H1 (cell line): ENCODE measurements around the gene CCL22. TPM values are rescaled to one million over a fixed set of nuclear protein-coding genes. Genes with fewer than 3 reads are reported as not detected.
A peak's percentile ranks its signal among the peaks of the same experiment; 100 is the strongest.

Source experiments
- CTCF ChIA-PET: fragments of 300-600 bp; sonication (Branson Sonifier 250); formaldehyde crosslinking; loops from one replicate; lab custom pipeline; 2021; ENCODE audit not compliant: partially characterized antibody; lab: Charles Lee
- POLR2A ChIA-PET: fragments of 300-600 bp; sonication (Branson Sonifier 250); formaldehyde crosslinking; loops from one replicate; lab custom pipeline; 2021; ENCODE audit warnings: inconsistent platforms; ENCODE audit not compliant: partially characterized antibody; lab: Charles Lee
- DNase-seq, 2 experiments: peaks; one replicate each; pipeline versions ENCODE4 v3.0.0 to v3.0.0-alpha.2; 2010 to 2022; ENCODE audit warnings: low spot score in 2 of 2, low read depth in 1 of 2, mixed read lengths in 1 of 2
- FAIRE-seq: peaks from 2 replicates; lab custom pipeline; 2011; peaks lifted over from hg19 to GRCh38; lab: Jason Lieb, UNC
- H2AFZ ChIP-seq: 2 replicates; pipeline ENCODE4 v1.8.1; 2012; ENCODE audit warnings: low read length, inconsistent platforms
- H2AK5ac ChIP-seq: 2 replicates; pipeline ENCODE4 v1.6.1; 2013; ENCODE audit warnings: low read depth, low read length
- H2BK120ac ChIP-seq: replicated peaks from 2 replicates; pipeline ENCODE3; 2013; ENCODE audit warnings: low read depth, low read length, inconsistent platforms
- H2BK12ac ChIP-seq: 2 replicates; pipeline ENCODE4 v1.6.1; 2013; ENCODE audit warnings: low read depth, low read length
- H2BK15ac ChIP-seq: 2 replicates; pipeline ENCODE4 v1.6.1; 2013; ENCODE audit warnings: low read length
- H2BK20ac ChIP-seq: 2 replicates; pipeline ENCODE4 v1.6.1; 2013; ENCODE audit warnings: low read length
- H2BK5ac ChIP-seq: 2 replicates; pipeline ENCODE4 v1.6.1; 2013; ENCODE audit warnings: low read depth, low read length
- H3K14ac ChIP-seq: 2 replicates; pipeline ENCODE4 v1.6.1; 2013; ENCODE audit warnings: inconsistent platforms; ENCODE audit not compliant: insufficient read length
- H3K18ac ChIP-seq: 2 replicates; pipeline ENCODE4 v1.6.1; 2013; ENCODE audit warnings: low read length; ENCODE audit errors: extremely low read depth
- H3K23ac ChIP-seq: 2 replicates; pipeline ENCODE4 v1.6.1; 2013; ENCODE audit warnings: inconsistent platforms; ENCODE audit not compliant: insufficient read length
- H3K23me2 ChIP-seq: 2 replicates; pipeline ENCODE4 v1.6.1; 2013; ENCODE audit warnings: low read depth, low read length
- H3K27ac ChIP-seq: 2 replicates; pipeline ENCODE4 v1.6.1; 2011; ENCODE audit warnings: low read depth, low read length, inconsistent platforms
- H3K27me3 ChIP-seq, 4 experiments: replicated peaks in 1 of 4; 1 replicate in 1 of 4; 2 replicates in 3 of 4; pipeline versions ENCODE4 v1.6.1 to v1.8.1; 2011 to 2013; ENCODE audit warnings: low read length in 3 of 4, mild to moderate bottlenecking in 3 of 4, inconsistent platforms in 2 of 4, mixed read lengths in 2 of 4, moderate library complexity in 1 of 4; ENCODE audit not compliant: control insufficient read depth in 3 of 4, insufficient read depth in 3 of 4; ENCODE audit errors: extremely low read depth in 1 of 4
- H3K36me3 ChIP-seq, 4 experiments: 2 replicates each; pipeline versions ENCODE4 v1.6.1 to v1.8.1; 2011 to 2013; ENCODE audit warnings: mild to moderate bottlenecking in 4 of 4, low read length in 3 of 4, moderate library complexity in 2 of 4, control low read depth in 1 of 4, inconsistent platforms in 1 of 4; ENCODE audit not compliant: insufficient read depth in 4 of 4, control insufficient read depth in 2 of 4
- H3K4ac ChIP-seq: replicated peaks from 2 replicates; pipeline ENCODE3; 2013; ENCODE audit warnings: low read length, low read depth, mixed read lengths, inconsistent platforms; ENCODE audit not compliant: insufficient read length
- H3K4me1 ChIP-seq, 4 experiments: replicated peaks in 1 of 4; 1 replicate in 1 of 4; 2 replicates in 3 of 4; pipeline versions ENCODE4 v1.6.1 to v1.8.1; 2011 to 2013; ENCODE audit warnings: low read length in 3 of 4, inconsistent platforms in 2 of 4, mixed read lengths in 1 of 4; ENCODE audit not compliant: insufficient read depth in 4 of 4, control insufficient read depth in 3 of 4
- H3K4me2 ChIP-seq, 2 experiments: 2 replicates each; pipeline versions ENCODE4 v1.6.1 to v1.8.1; 2011 to 2013; ENCODE audit warnings: low read depth in 2 of 2, low read length in 2 of 2, control low read depth in 1 of 2, inconsistent platforms in 1 of 2, mild to moderate bottlenecking in 1 of 2; ENCODE audit not compliant: insufficient read depth in 1 of 2
- H3K4me3 ChIP-seq, 4 experiments: fragments of 200-600, 300-600 bp in 1 of 4; sonication (generic), shearing (Covaris generic), sonication (Bioruptor Twin) in 1 of 4; 2 replicates each; pipeline versions ENCODE4 v1.5.1 to v1.8.1; 2011 to 2016; ENCODE audit warnings: low read length in 4 of 4, low read depth in 3 of 4, control low read depth in 2 of 4, inconsistent platforms in 2 of 4, mild to moderate bottlenecking in 2 of 4, mixed read lengths in 1 of 4, moderate library complexity in 1 of 4; ENCODE audit not compliant: insufficient read depth in 2 of 4; ENCODE audit errors: extremely low read depth in 1 of 4
- H3K56ac ChIP-seq: replicated peaks from 2 replicates; pipeline ENCODE3; 2013; ENCODE audit warnings: low read depth, mild to moderate bottlenecking, mixed read lengths, low read length, inconsistent platforms; ENCODE audit not compliant: insufficient read length
- H3K79me1 ChIP-seq: 2 replicates; pipeline ENCODE4 v1.6.1; 2013; ENCODE audit warnings: low read depth, low read length, control low read depth
- H3K79me2 ChIP-seq, 2 experiments: 2 replicates each; pipeline versions ENCODE4 v1.6.1 to v1.8.1; 2012 to 2013; ENCODE audit warnings: low read length in 2 of 2, mild to moderate bottlenecking in 2 of 2, inconsistent platforms in 1 of 2; ENCODE audit not compliant: insufficient read depth in 2 of 2, control insufficient read depth in 1 of 2
- H3K9ac ChIP-seq, 4 experiments: replicated peaks in 1 of 4; 1 replicate in 1 of 4; 2 replicates in 3 of 4; pipeline versions ENCODE4 v1.6.1 to v1.8.1; 2011 to 2013; ENCODE audit warnings: low read depth in 3 of 4, low read length in 3 of 4, control low read depth in 2 of 4, mild to moderate bottlenecking in 2 of 4, moderate library complexity in 2 of 4, inconsistent platforms in 1 of 4; ENCODE audit errors: extremely low read depth in 1 of 4
- H3K9me3 ChIP-seq, 2 experiments: 2 replicates each; pipeline versions ENCODE4 v1.6.1 to v1.8.1; 2012 to 2013; ENCODE audit warnings: mild to moderate bottlenecking in 2 of 2, moderate library complexity in 2 of 2, control low read depth in 1 of 2, inconsistent platforms in 1 of 2, low read depth in 1 of 2, low read length in 1 of 2, mixed read lengths in 1 of 2; ENCODE audit not compliant: insufficient read depth in 2 of 2
- H4K20me1 ChIP-seq, 2 experiments: replicated peaks in 1 of 2; 2 replicates each; pipeline versions ENCODE3 to v1.8.1; 2011 to 2013; ENCODE audit warnings: inconsistent platforms in 2 of 2, low read length in 2 of 2, mild to moderate bottlenecking in 1 of 2; ENCODE audit not compliant: insufficient read depth in 2 of 2, control insufficient read depth in 1 of 2
- H4K5ac ChIP-seq: 2 replicates; pipeline ENCODE4 v1.6.1; 2013; ENCODE audit warnings: low read length, low read depth, mixed read lengths, inconsistent platforms; ENCODE audit not compliant: insufficient read length
- H4K8ac ChIP-seq: 2 replicates; pipeline ENCODE4 v1.8.0; 2013; ENCODE audit warnings: mild to moderate bottlenecking, moderate library complexity, low read length, inconsistent platforms; ENCODE audit not compliant: insufficient read depth; ENCODE audit errors: extremely low read depth
- H4K91ac ChIP-seq: replicated peaks from 2 replicates; pipeline ENCODE3; 2013; ENCODE audit warnings: low read length, mixed read lengths, inconsistent platforms; ENCODE audit not compliant: insufficient read length
- BRCA1 ChIP-seq: IDR thresholded peaks from 2 replicates; pipeline ENCODE4 v1.6.1; 2012; ENCODE audit warnings: low read depth, low read length, improper control_type of control experiment
- CHD2 ChIP-seq: IDR thresholded peaks from 2 replicates; pipeline ENCODE4 v1.6.1; 2012; ENCODE audit warnings: low read length, improper control_type of control experiment
- EP300 ChIP-seq, 2 experiments: IDR thresholded peaks; 1 replicate in 1 of 2; 2 replicates in 1 of 2; pipeline ENCODE4 v1.6.1; 2011 to 2012; ENCODE audit warnings: low read depth in 2 of 2, low read length in 2 of 2, mild to moderate bottlenecking in 2 of 2, borderline replicate concordance in 1 of 2, inconsistent platforms in 1 of 2, moderate library complexity in 1 of 2
- GABPA ChIP-seq: IDR thresholded peaks from 2 replicates; pipeline ENCODE4 v1.6.1; 2011; ENCODE audit warnings: mild to moderate bottlenecking, low read length, moderate library complexity, borderline replicate concordance; ENCODE audit not compliant: insufficient read depth
- HDAC6 ChIP-seq: IDR thresholded peaks from one replicate; pipeline ENCODE4 v1.7.1; 2012; ENCODE audit warnings: low read depth, mild to moderate bottlenecking, inconsistent platforms, low read length, moderate library complexity
- KDM5A ChIP-seq: fragments of 200-600 bp; IDR thresholded peaks from 2 replicates; pipeline ENCODE4 v1.7.1; 2012; ENCODE audit warnings: mild to moderate bottlenecking, low read length, inconsistent platforms, mixed read lengths
- MAFK ChIP-seq: IDR thresholded peaks from 2 replicates; pipeline ENCODE4 v1.6.1; 2012; ENCODE audit warnings: low read depth, mild to moderate bottlenecking, improper control_type of control experiment, low read length
- PHF8 ChIP-seq: fragments of 200-600 bp; sonication (generic); conservative IDR thresholded peaks from 2 replicates; pipeline ENCODE4 v1.7.1; 2012; ENCODE audit warnings: low read depth, mild to moderate bottlenecking, inconsistent platforms, low read length, moderate library complexity
- RBBP5 ChIP-seq: IDR thresholded peaks from 2 replicates; pipeline ENCODE4 v1.7.1; 2012; ENCODE audit warnings: low read depth, mild to moderate bottlenecking, inconsistent platforms, low read length, moderate library complexity, borderline replicate concordance
- RNF2 ChIP-seq: fragments of 200-900, 300-1000 bp; sonication (generic); IDR thresholded peaks from 2 replicates; pipeline ENCODE4 v1.7.1; 2016; ENCODE audit warnings: borderline replicate concordance, low read depth, mild to moderate bottlenecking, antibody characterized with exemption, low read length; ENCODE audit not compliant: poor library complexity, severe bottlenecking; ENCODE audit errors: missing control alignments
- SP4 ChIP-seq: IDR thresholded peaks from 2 replicates; pipeline ENCODE4 v1.6.1; 2012; ENCODE audit warnings: low read length, inconsistent platforms
- TAF1 ChIP-seq: IDR thresholded peaks from 2 replicates; pipeline ENCODE4 v1.6.1; 2011; ENCODE audit warnings: mild to moderate bottlenecking, low read depth, low read length
- ZNF274 ChIP-seq: IDR thresholded peaks from 2 replicates; pipeline ENCODE4 v1.7.0; 2012; ENCODE audit warnings: low read length, borderline replicate concordance; ENCODE audit errors: extremely low read depth
- WGBS, 2 experiments: shearing (Covaris generic) in 1 of 2; methylation state at CpG; one replicate each; pipeline versions ENCODE4 v1.1.6 to v1.1.7; 2013 to 2015; ENCODE audit warnings: low lambda C conversion rate in 2 of 2, mixed read lengths in 2 of 2, inconsistent platforms in 1 of 2, low coverage in 1 of 2, missing lambda C conversion rate in 1 of 2; ENCODE audit not compliant: insufficient replicate concordance in 2 of 2, insufficient coverage in 1 of 2, insufficient read length in 1 of 2; ENCODE audit errors: extremely low coverage in 1 of 2, missing lambda C conversion rate in 1 of 2; 5-methylcytosine and 5-hydroxymethylcytosine counted together
- polyA plus RNA-seq, 7 experiments: library from polyadenylated mRNA; depleted of rRNA in 3 of 7; stranded (reverse) in 5 of 7; unstranded in 2 of 7; fragments of >200 nt in 5 of 7; fragments of 200-250 nt in 2 of 7; gene quantifications; 1 replicate in 5 of 7; 2 replicates in 1 of 7; 4 replicates in 1 of 7; pipeline versions ENCODE4 v1.2.1 to v1.2.3, GENCODE V29; 2011 to 2013; ENCODE audit warnings: missing spikeins in 2 of 7, mixed read lengths in 2 of 7
- total RNA-seq: library from RNA; stranded (reverse); fragmentation: NEBNext Ultra II Directional; extraction: Animal tissue kit (Norgen Biotek cat#: 25700); gene quantifications from 2 replicates; pipeline ENCODE4 v1.2.1, GENCODE V29; 2021

Gene CCL22
- total and polyA plus RNA-seq, 2 of the 8 experiments (the other 6 are each of a cell fraction or from before 2014, with no cell fraction given), result not detected

GRCh38 chr16:57316390-57317017 lies 42.1 kb upstream of the CCL22 start:
- Histone ChIP-seq H3K4me2 (no peak overlapping the region), H4K5ac (no peak overlapping the region), H3K23me2 (peaks cover 4% of the 10 kb centered on the region; the same call in 1 of the 2 replicates), H2BK120ac (no peak overlapping the region), H3K4me3 (no peak overlapping the region), H3K79me2 (no peaks in the 10 kb centered on the region), H3K18ac (no peak overlapping the region), H2BK20ac (no peak overlapping the region), H3K9ac (no peak overlapping the region), H3K79me1 (no peaks in the 10 kb centered on the region), H3K27ac (no peak overlapping the region), H4K8ac (no peak overlapping the region), H4K91ac (no peak overlapping the region), H2BK12ac (no peak overlapping the region), H3K56ac (no peak overlapping the region), H2AFZ (no peak overlapping the region), H3K27me3 (no peaks in the 10 kb centered on the region), H2AK5ac (no peak overlapping the region), H3K23ac (no peak overlapping the region), H3K4ac (no peak overlapping the region), H2BK15ac (no peak overlapping the region), H3K36me3 (no peaks in the 10 kb centered on the region), H3K9me3 (no peaks in the 10 kb centered on the region), H2BK5ac (no peak overlapping the region), H4K20me1 (no peaks in the 10 kb centered on the region), H3K4me1 (peaks cover 2 to 6% (median 4%) of the 10 kb centered on the region in 4 experiments; a peak in 4 of 7 replicates), H3K14ac (no peak overlapping the region)
- no peak for FAIRE-seq
- 86% methylated on average over 3 of the region's 3 CpGs; no CpG with 5 or more reads in 1 of the 2 experiments for WGBS, 2 experiments
- CTCF ChIA-PET, result interaction anchor here (0.6 to 1.5 kb wide), 6 partner anchors 15 to 809 kb away, joined by 3 to 9 read pairs (median 3); no protein-coding TSS in a partner anchor
- POLR2A ChIA-PET, result no interaction called here
- peak in 1 of 2 experiments; percentile 23 for DNase-seq
- TF ChIP-seq RNF2, result no peak
- TF ChIP-seq PHF8, result no peak
- no peak for TF ChIP-seq KDM5A
- TF ChIP-seq CHD2, result no peak
- TF ChIP-seq BRCA1, result no peak
- TF ChIP-seq HDAC6, result no peak
- TF ChIP-seq ZNF274, result no peak
- no peak for TF ChIP-seq MAFK
- TF ChIP-seq SP4, result no peak
- TF ChIP-seq TAF1, result no peak
- no peak for TF ChIP-seq RBBP5
- no peak for TF ChIP-seq GABPA
- TF ChIP-seq EP300 (IDR thresholded peaks at IDR 0.05; ENCODE audit: borderline replicate concordance in 1 of 2, low read depth in 2 of 2, low read length in 2 of 2), result no peak
